HepG2 (cell line): ENCODE measurements around the gene KCTD13. TPM values are rescaled to one million over a fixed set of nuclear protein-coding genes. Genes with fewer than 3 reads are reported as not detected.

ENCODE experiments used
- ATAC-seq: fragments of 200-7000 bp; cut with Tn5 transposase; 3 replicates; pipeline ENCODE4 v1.9.1; 2020; ENCODE audit warnings: mild to moderate bottlenecking, moderate library complexity
- BruUV-seq: library from RNA; stranded (reverse); fragments of 400-500 nt; replicated peaks from 2 replicates; lab custom pipeline; 2021; lab: Mats Ljungman, UMichigan
- CTCF ChIA-PET: fragments of 300-600 bp; formaldehyde crosslinking; extraction: SDS; loops from one replicate; lab custom pipeline; 2021; ENCODE audit warnings: low total read pairs, inconsistent platforms, low intra/inter-chr PET ratio; lab: Yijun Ruan, JAX
- POLR2A ChIA-PET: fragments of 350-600 bp; sonication (Branson Sonifier 250); formaldehyde crosslinking; loops from one replicate; lab custom pipeline; 2020; ENCODE audit warnings: antibody characterized with exemption, inconsistent platforms; lab: Yijun Ruan, JAX
- DNase-seq: peaks from one replicate; pipeline ENCODE4 v3.0.0-alpha.2; 2015; ENCODE audit warnings: low spot score
- FAIRE-seq: peaks from 3 replicates; lab custom pipeline; 2011; peaks lifted over from hg19 to GRCh38; lab: Jason Lieb, UNC
- H2AFZ ChIP-seq: one replicate; pipeline ENCODE4 v1.6.1; 2011; ENCODE audit warnings: low read length, inconsistent platforms
- H3K27ac ChIP-seq: fragments of 300-600 bp; 3 replicates; pipeline ENCODE4 v1.8.0; 2011; ENCODE audit warnings: mixed run types, mild to moderate bottlenecking, mixed read lengths, low read length, inconsistent platforms; ENCODE audit not compliant: insufficient read depth; ENCODE audit errors: extremely low read length
- H3K27me3 ChIP-seq, 2 experiments: fragments of 200-600 bp in 1 of 2; 2 replicates in 1 of 2; 3 replicates in 1 of 2; pipeline versions ENCODE4 v1.6.0 to v1.8.0; 2011; ENCODE audit warnings: low read length in 2 of 2, mild to moderate bottlenecking in 2 of 2, moderate library complexity in 2 of 2, inconsistent platforms in 1 of 2; ENCODE audit not compliant: insufficient read depth in 2 of 2, control insufficient read depth in 1 of 2
- H3K36me3 ChIP-seq, 2 experiments: fragments of 200-600 bp in 1 of 2; replicated peaks in 1 of 2; 2 replicates in 1 of 2; 3 replicates in 1 of 2; pipeline versions ENCODE4 v1.5.1 to v1.8.0; 2011; ENCODE audit warnings: low read length in 2 of 2, inconsistent platforms in 1 of 2; ENCODE audit not compliant: insufficient read depth in 2 of 2, control insufficient read depth in 1 of 2
- H3K4me1 ChIP-seq: 2 replicates; pipeline ENCODE4 v1.5.1; 2012; ENCODE audit warnings: low read length, inconsistent platforms; ENCODE audit not compliant: insufficient read depth
- H3K4me2 ChIP-seq: 2 replicates; pipeline ENCODE4 v1.6.0; 2011; ENCODE audit warnings: low read depth, low read length, inconsistent platforms
- H3K4me3 ChIP-seq, 3 experiments: fragments of 200-600 bp in 1 of 3; sonication (generic), shearing (Covaris generic) in 1 of 3; replicated peaks in 1 of 3; 2 replicates each; pipeline ENCODE4 v1.5.1; 2011 to 2016; ENCODE audit warnings: low read length in 3 of 3, inconsistent platforms in 2 of 3, low read depth in 2 of 3, mild to moderate bottlenecking in 2 of 3, control low read depth in 1 of 3, mixed read lengths in 1 of 3; ENCODE audit not compliant: insufficient read depth in 1 of 3
- H3K79me2 ChIP-seq: one replicate; pipeline ENCODE4 v1.6.1; 2011; ENCODE audit warnings: low read length, inconsistent platforms; ENCODE audit not compliant: insufficient read depth
- H3K9ac ChIP-seq: 2 replicates; pipeline ENCODE4 v1.6.0; 2011; ENCODE audit warnings: mild to moderate bottlenecking, low read depth, low read length, inconsistent platforms; ENCODE audit not compliant: insufficient read depth
- H3K9me3 ChIP-seq: 2 replicates; pipeline ENCODE4 v1.5.1; 2012; ENCODE audit warnings: mild to moderate bottlenecking, low read length
- H4K20me1 ChIP-seq: 2 replicates; pipeline ENCODE4 v1.6.0; 2011; ENCODE audit warnings: inconsistent platforms, mild to moderate bottlenecking, low read length, moderate library complexity; ENCODE audit not compliant: insufficient read depth
- AGO2 ChIP-seq: fragments of 200-400 bp; formaldehyde crosslinking; optimal IDR thresholded peaks from 2 replicates; pipeline ENCODE3; 2017; ENCODE audit warnings: mild to moderate bottlenecking, low read depth, low read length, moderate library complexity
- RCOR2 ChIP-seq: IDR thresholded peaks from 2 replicates; pipeline ENCODE4 v1.6.1; 2016; ENCODE audit warnings: missing biosample characterization, missing genetic modification reagents
- YEATS4 ChIP-seq: sonication (generic); formaldehyde crosslinking; IDR thresholded peaks from 2 replicates; pipeline ENCODE4 v1.4.0; 2020; ENCODE audit warnings: missing genetic modification reagents, borderline replicate concordance
- ZNF407 ChIP-seq: sonication (generic); formaldehyde crosslinking; IDR thresholded peaks from one replicate; pipeline ENCODE4 v1.5.1; 2020; ENCODE audit warnings: mild to moderate bottlenecking, missing genetic modification reagents; ENCODE audit errors: not compliant biosample characterization
- ZNF781 ChIP-seq: sonication (generic); formaldehyde crosslinking; IDR thresholded peaks from 2 replicates; pipeline ENCODE4 v1.5.1; 2020; ENCODE audit warnings: borderline replicate concordance, mild to moderate bottlenecking, missing genetic modification reagents; ENCODE audit errors: not compliant biosample characterization
- WGBS: methylation state at CpG from one replicate; pipeline ENCODE4 v1.1.6; 2017; ENCODE audit warnings: low lambda C conversion rate; 5-methylcytosine and 5-hydroxymethylcytosine counted together
- in situ Hi-C: cut with HindIII; loops from 2 replicates; pipeline ENCODE4 v1.10.0; 2017; ENCODE audit warnings: low pct_unique_long_range_greater_than_20kb; ENCODE audit not compliant: extremely low pct_ligation_motif_present
- intact Hi-C: fragments of 100-400 bp; cut with micrococcal nuclease; formaldehyde crosslinking; loops from one replicate; pipeline ENCODE4 v1.10.0; 2022; ENCODE audit not compliant: unreplicated experiment
- polyA plus RNA-seq, 8 experiments: library from polyadenylated mRNA; depleted of rRNA in 3 of 8; stranded (reverse) in 7 of 8; unstranded in 1 of 8; fragments of >200 nt; fragmentation: Illumina TruSeq in 4 of 8; extraction: Trizol in 4 of 8; gene quantifications; 2 replicates each; pipeline versions ENCODE4 v1.2.1 to v1.2.3, GENCODE V29; 2011 to 2016; ENCODE audit warnings: low read depth in 4 of 8, missing spikeins in 1 of 8, mixed read lengths in 1 of 8; ENCODE audit not compliant: insufficient read depth in 1 of 8
- total RNA-seq, 5 experiments: library from RNA; depleted of rRNA; stranded (reverse); fragments of >200 nt; fragmentation: Illumina TruSeq; extraction: Trizol; gene quantifications; 2 replicates each; pipeline ENCODE4 v1.2.3, GENCODE V29; 2016; ENCODE audit warnings: low read depth in 1 of 5

The KCTD13 gene
- total and polyA plus RNA-seq, 2 of the 13 experiments (the other 11 are each of a cell fraction or from before 2014, with no cell fraction given), result 6.3 to 14.7 TPM

- TF ChIP-seq ZNF407 (CRISPR knock-in tag) (no peak), RCOR2 (CRISPR knock-in tag) (no peak)
- TF ChIP-seq, all 625 proteins: peak for 0
These were observed 47.9 kb downstream of the KCTD13 start (continued) for GRCh38 chr16:29878172-29878571.

GRCh38 chr16:29877266-29877961, 48.6 kb downstream of the KCTD13 start:
- FAIRE-seq, result no peak
- POLR2A ChIA-PET, result interaction anchor here (0.6 to 0.7 kb wide), 2 partner anchors 31 to 50 kb away, joined by 3 read pairs; no protein-coding TSS in a partner anchor
- H3K9me3 ChIP-seq, result no peaks in the 10 kb centered on the region
- no peaks in the 10 kb centered on the region for H3K27me3 ChIP-seq
- no peak overlapping the region for H2AFZ ChIP-seq
- H3K9ac ChIP-seq, result no peak overlapping the region
- H4K20me1 ChIP-seq, result no peaks in the 10 kb centered on the region
- 96% methylated on average over 28 of the region's 28 CpGs for WGBS
- BruUV-seq, result no TSS peak
- TF ChIP-seq YEATS4 (CRISPR knock-in tag), result no peak
- TF ChIP-seq AGO2, result peak; percentile 45
- no peak for TF ChIP-seq ZNF781
- TF ChIP-seq, all 625 proteins: peak for 1
- Histone ChIP-seq H3K4me2 (no peak overlapping the region), H3K4me1 (peaks cover 12% of the 10 kb centered on the region), H3K79me2 (no peaks in the 10 kb centered on the region), H3K27ac (no peak overlapping the region), H3K36me3 (peaks cover 0 to 7% of the 10 kb centered on the region in 2 experiments; a peak in 3 of 5 replicates), H3K4me3 (no peak overlapping the region)
- ATAC-seq (peak; percentile 18; the same call in 2 of the 3 replicates), DNase-seq (no peak)
- in situ Hi-C loops (no loop called here), intact Hi-C loops (no loop called here)
- CTCF ChIA-PET, result no interaction called here
